Measurements from ENCODE around the gene BEGAIN.

GRCh38 chr14:100490252-100490651 is 97.0 kb downstream of the BEGAIN start:
- TF ChIP-seq CTCF (IDR thresholded peaks at IDR 0.05): no peak
- no peak for TF ChIP-seq POLR2A (IDR thresholded peaks at IDR 0.05)

All from thyroid gland (tissue), 4 donors.